ENCODE data around the gene CDK9.

- TF ChIP-seq CTCF (IDR thresholded peaks at IDR 0.05), result no peak
- TF ChIP-seq POLR2A (IDR thresholded peaks at IDR 0.05), result no peak
Observed at GRCh38 chr9:127773981-127774380, 11.9 kb upstream of the CDK9 start.

Measured in body of pancreas (tissue), 4 donors.